ENCODE results near the gene SLC7A1. TPM values are rescaled to one million over a fixed set of nuclear protein-coding genes. Genes with fewer than 3 reads are reported as not detected.

Gene SLC7A1
- total RNA-seq, 4 donors from 2014 or later = 26.8 to 44.2 (median 37.5) TPM

GRCh38 chr13:29593605-29594297 lies 1.7 kb downstream of the SLC7A1 start:
- no peak for DNase-seq
- TF ChIP-seq POLR2A (IDR thresholded peaks at IDR 0.05) (no peak), CTCF (IDR thresholded peaks at IDR 0.05) (no peak)
- peak overlapping the region in 3 of 4 donors; percentile 85 to 91 (median 90) for H3K27ac ChIP-seq
- no peaks in the 10 kb centered on the region for H3K27me3 ChIP-seq
- peaks cover 0 to 6% (median 2%) of the 10 kb centered on the region in 4 donors for H3K4me1 ChIP-seq
- H3K9me3 ChIP-seq = no peaks in the 10 kb centered on the region
- H3K4me3 ChIP-seq = peak overlapping the region in 2 of 4 donors; percentile 79 to 98
- H3K36me3 ChIP-seq = no peaks in the 10 kb centered on the region

- no peak for DNase-seq
- Histone ChIP-seq H3K9me3 (no peaks in the 10 kb centered on the region), H3K4me1 (peaks cover 0 to 5% (median 2%) of the 10 kb centered on the region in 4 donors), H3K36me3 (no peaks in the 10 kb centered on the region), H3K4me3 (no peak overlapping the region), H3K27me3 (no peaks in the 10 kb centered on the region), H3K27ac (no peak overlapping the region)
- TF ChIP-seq CTCF (IDR thresholded peaks at IDR 0.05) = no peak
- no peak for TF ChIP-seq POLR2A (IDR thresholded peaks at IDR 0.05)
Observed at GRCh38 chr13:29591310-29591709, 4.2 kb downstream of the SLC7A1 start.

GRCh38 chr13:29589967-29590366 lies 5.5 kb downstream of the SLC7A1 start:
- no peaks in the 10 kb centered on the region for H3K4me1 ChIP-seq
- no peak for DNase-seq
- H3K4me3 ChIP-seq = no peak overlapping the region
- no peak overlapping the region for H3K27ac ChIP-seq
- H3K36me3 ChIP-seq = no peaks in the 10 kb centered on the region
- no peaks in the 10 kb centered on the region for H3K9me3 ChIP-seq
- no peak for TF ChIP-seq POLR2A (IDR thresholded peaks at IDR 0.05)
- TF ChIP-seq CTCF (IDR thresholded peaks at IDR 0.05) = no peak
- H3K27me3 ChIP-seq = no peaks in the 10 kb centered on the region

GRCh38 chr13:29589234-29589633 lies 6.3 kb downstream of the SLC7A1 start:
- Histone ChIP-seq H3K27me3 (no peaks in the 10 kb centered on the region), H3K27ac (no peak overlapping the region), H3K36me3 (no peaks in the 10 kb centered on the region), H3K4me1 (no peaks in the 10 kb centered on the region), H3K9me3 (no peaks in the 10 kb centered on the region), H3K4me3 (no peak overlapping the region)
- TF ChIP-seq CTCF (IDR thresholded peaks at IDR 0.05) (no peak), POLR2A (IDR thresholded peaks at IDR 0.05) (no peak)
- DNase-seq = no peak

GRCh38 chr13:29587645-29588044 lies 7.8 kb downstream of the SLC7A1 start:
- TF ChIP-seq CTCF (IDR thresholded peaks at IDR 0.05) = no peak
- TF ChIP-seq POLR2A (IDR thresholded peaks at IDR 0.05) = no peak
- no peaks in the 10 kb centered on the region for H3K36me3 ChIP-seq
- H3K9me3 ChIP-seq = no peaks in the 10 kb centered on the region
- H3K27ac ChIP-seq = no peak overlapping the region
- peaks cover 0 to 6% (median 1%) of the 10 kb centered on the region in 4 donors for H3K4me1 ChIP-seq
- H3K27me3 ChIP-seq = no peaks in the 10 kb centered on the region
- no peak for DNase-seq
- H3K4me3 ChIP-seq = no peak overlapping the region
